GM11168 (cell line): ENCODE measurements around the gene JPH2.
"Not testable (repeated sequence)": the region's sequence is repeated elsewhere in the genome, so short reads cannot be mapped to it uniquely, and the experiment has no call there.

ENCODE experiments used
- in situ Hi-C: fragments of 300-500 bp; cut with MboI; formaldehyde crosslinking; loops from one replicate; pipeline ENCODE4 v1.12.0; 2022; ENCODE audit warnings: low sequenced_read_pairs; ENCODE audit not compliant: unreplicated experiment

Gene JPH2

DNA sequence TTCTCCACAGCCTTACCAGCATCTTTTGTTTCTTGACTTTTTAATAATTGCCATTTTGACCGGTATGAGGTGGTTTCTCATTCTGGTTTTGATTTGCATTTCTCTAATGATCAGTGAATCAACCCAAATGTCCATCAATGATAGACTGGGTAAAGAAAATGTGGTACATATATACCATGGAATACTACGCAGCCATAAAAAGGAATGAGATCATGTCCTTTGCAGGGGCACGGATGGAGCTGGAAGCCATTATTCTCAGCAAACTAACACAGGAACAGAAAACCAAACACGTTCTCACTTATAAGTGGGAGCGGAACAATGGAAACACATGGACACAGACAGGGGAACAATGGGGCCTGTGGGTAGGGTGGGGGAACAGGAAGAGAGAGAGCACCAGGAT lies 4.7 kb upstream of the JPH2 start:
- in situ Hi-C loops, result not testable (repeated sequence)

DNA sequence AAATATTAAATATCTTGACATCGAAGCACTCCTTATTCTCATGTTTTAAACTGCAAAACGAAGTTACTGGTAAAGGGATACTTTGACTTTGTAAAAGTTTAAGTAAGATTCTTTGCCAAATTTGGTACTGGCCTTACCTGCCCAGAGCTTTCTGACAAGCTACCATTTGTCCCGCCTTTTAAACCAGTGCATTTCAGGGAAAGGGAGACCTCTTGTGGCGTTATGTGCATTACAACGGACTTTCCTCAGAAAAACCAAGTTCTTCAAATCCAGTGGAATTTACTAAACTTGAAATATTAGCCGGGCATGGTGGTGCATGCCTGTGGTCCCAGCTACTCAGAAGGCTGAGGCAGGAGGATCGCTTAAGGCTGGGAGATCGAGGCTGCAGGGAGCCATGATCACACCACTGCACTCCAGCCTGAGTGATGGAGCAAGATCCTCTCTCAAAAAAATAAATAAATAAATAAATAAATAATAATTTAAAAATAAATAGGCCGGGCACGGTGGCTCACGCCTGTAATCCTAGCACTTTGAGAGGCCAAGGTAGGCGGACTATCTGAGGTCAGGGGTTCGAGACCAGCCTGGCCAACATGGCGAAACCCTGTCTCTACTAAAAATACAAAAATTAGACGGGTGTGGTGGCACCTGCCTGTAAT lies 3.3 kb upstream of the JPH2 start:
- in situ Hi-C loops, result not testable (repeated sequence)

GRCh38 chr20:44188752-44189151 lies 1.8 kb upstream of the JPH2 start:
- in situ Hi-C loops, result loop anchor here (5.0 kb wide), 1 partner anchor 76 kb away; no protein-coding TSS in a partner anchor

DNA sequence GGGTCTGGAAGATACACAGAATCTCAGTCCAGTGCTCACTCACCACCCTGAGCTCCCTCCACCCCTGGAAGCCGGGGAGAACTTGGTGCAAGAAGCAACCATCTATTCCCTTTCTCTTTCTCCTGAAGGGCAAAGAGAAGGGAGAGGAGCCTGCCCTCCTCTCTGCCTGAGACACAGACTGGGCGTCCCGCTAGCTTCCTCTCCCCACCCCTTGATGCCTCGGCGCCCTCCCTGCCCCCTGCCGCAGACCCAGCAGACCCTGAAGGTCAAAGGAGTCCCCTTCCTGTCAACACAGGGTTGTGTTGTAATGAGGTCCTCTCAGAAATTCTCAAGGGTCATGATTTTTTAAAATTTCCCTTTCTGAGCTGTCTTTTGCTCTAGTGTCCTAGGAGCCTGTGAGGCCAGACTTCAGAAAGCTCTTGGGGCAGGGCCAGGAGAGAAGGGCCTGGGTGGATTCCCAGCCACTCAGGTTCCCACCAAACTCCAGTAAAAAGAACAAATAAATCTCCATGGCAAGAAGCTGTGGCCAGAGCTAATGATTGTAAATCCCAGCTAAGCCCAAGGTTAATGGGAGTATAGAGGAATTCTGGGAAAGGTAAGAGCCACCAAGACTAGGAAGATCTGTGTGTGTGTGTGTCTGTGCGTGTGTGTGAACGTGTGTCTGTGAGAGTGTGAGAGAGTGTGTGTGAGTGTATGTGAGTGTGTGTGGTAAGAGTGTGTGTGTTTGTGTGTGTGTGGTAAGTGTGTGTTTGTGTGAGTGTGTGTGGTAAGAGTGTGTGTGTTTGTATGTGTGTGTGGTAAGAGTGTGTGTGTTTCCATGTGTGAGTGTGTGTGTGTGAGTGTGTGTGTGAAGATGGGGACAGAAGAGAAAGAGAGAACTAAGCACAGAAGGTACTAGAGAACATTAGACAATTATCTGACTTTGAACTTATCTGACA lies 1.1 kb upstream of the JPH2 start:
- in situ Hi-C loops, result loop anchor here (5.0 kb wide), 1 partner anchor 76 kb away; no protein-coding TSS in a partner anchor

DNA sequence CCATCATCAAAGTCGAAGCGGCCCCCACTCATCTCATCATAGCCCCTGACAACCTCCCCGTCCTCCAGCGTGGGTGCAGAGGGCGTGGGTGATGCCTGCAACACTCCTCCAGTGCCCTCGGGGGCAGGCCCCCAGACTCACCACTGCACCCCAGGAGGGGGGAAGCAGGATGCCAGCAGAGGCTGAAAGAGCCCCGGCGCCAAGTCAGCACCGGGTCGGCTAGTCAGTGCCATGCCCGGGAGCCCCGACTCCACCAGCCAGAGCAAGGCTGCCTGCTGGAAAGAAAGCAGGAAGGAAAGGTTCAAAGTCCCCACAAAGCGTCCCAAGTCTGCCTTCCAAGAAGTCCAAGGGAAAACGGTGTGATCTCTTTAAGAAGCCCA lies 324 bp downstream of the JPH2 start:
- in situ Hi-C loops, result loop anchor here (5.0 kb wide), 1 partner anchor 74 kb away; no protein-coding TSS in a partner anchor

DNA sequence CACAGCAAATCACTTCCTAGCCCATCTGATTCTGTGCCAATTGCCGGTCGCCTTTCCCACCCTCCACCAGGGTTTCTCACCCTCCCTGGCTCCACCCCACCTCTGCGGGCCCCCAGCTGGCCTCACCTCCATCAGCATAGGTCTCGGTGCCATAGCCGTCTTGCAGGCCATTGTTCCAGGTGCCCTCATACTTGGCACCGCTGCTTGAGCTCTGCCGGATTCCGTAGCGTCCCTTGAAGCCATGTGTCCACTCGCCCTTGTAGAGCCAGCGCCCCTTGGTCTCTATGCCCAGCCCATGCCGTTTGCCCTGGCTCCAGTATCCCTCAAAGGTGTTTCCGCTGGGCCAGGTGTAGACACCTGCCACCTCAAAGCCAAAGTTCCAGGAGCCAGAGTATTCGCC lies 787 bp downstream of the JPH2 start:
- in situ Hi-C loops, result loop anchor here (5.0 kb wide), 1 partner anchor 74 kb away; no protein-coding TSS in a partner anchor

GRCh38 chr20:44185574-44185973 lies 1.4 kb downstream of the JPH2 start:
- in situ Hi-C loops, result loop anchor here (5.0 kb wide), 1 partner anchor 73 kb away; no protein-coding TSS in a partner anchor

GRCh38 chr20:44183282-44183681 lies 3.7 kb downstream of the JPH2 start:
- in situ Hi-C loops, result no loop called here

DNA sequence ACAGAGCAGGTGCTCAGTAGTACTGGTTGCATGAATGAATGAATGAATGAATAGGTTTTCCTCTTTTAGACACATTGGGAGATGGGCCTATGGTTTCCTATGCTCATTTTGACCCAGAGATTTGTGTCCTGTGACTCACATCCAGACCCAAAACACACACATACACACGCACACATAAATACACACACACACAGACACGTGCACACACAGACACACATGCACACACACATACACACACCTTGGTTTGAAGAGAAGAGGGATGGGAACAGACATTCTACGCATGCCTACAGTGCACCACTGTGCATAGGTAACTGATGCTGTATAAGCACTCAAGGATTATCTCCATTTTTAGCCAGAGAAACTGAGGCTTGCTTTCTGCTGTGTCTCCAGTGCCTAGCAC lies 4.1 kb downstream of the JPH2 start:
- in situ Hi-C loops, result no loop called here

GRCh38 chr20:44182135-44182765 lies 4.7 kb downstream of the JPH2 start:
- in situ Hi-C loops, result no loop called here

GRCh38 chr20:44181611-44182010 lies 5.4 kb downstream of the JPH2 start:
- in situ Hi-C loops, result no loop called here

DNA sequence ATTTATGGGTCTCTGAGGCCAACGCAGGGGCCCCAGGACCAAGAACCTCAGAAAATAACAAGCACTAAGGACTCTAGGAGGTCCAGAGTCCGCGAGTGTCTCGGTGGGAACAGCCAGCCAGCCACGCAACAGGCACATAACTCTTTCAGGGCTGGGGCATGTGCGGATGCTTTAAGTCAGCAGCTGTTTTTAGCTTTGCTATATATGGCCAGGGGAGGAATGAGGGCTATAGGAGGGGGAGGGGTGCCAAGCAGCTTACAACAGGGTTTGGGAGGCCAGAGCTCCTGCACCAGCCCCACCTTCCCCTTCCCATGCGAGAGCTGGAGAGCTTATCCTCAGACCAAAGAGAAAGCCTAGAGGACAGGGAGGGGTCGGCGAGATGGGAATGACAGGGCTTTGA lies 6.2 kb downstream of the JPH2 start:
- in situ Hi-C loops, result no loop called here

DNA sequence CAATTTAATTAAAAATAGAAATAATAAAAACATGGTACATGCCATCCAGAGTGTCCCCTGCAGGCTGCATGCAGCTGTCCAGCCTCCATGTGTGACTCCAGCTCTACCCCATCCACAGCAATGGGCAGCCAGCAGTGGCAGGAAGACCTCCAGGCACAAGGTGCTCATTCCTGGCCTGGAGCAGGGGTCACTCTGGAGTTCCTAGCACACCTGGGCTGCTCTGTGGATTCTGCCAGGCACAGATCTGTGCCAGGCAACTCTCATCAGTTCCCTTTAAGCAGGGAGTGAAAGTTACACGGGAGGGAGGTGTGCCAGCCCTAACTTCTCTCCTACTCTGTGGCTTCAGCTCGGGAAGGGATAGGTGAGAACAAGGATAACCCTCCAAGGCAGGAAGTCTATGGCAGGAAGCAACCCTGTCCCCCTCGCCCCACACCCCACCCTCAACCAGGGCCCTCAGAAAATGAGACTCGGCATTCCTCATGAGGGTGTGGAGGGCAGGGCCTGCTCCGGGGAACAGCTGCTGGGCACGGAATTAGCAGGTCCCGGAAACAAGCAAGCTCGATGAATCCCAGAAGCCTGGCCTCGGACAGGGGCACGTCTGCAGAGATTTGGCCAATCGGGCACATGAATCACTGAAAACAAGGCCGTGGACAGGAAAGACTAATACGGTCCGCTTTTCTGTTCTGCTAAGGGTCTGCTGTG lies 10.0 kb downstream of the JPH2 start:
- in situ Hi-C loops, result no loop called here

DNA sequence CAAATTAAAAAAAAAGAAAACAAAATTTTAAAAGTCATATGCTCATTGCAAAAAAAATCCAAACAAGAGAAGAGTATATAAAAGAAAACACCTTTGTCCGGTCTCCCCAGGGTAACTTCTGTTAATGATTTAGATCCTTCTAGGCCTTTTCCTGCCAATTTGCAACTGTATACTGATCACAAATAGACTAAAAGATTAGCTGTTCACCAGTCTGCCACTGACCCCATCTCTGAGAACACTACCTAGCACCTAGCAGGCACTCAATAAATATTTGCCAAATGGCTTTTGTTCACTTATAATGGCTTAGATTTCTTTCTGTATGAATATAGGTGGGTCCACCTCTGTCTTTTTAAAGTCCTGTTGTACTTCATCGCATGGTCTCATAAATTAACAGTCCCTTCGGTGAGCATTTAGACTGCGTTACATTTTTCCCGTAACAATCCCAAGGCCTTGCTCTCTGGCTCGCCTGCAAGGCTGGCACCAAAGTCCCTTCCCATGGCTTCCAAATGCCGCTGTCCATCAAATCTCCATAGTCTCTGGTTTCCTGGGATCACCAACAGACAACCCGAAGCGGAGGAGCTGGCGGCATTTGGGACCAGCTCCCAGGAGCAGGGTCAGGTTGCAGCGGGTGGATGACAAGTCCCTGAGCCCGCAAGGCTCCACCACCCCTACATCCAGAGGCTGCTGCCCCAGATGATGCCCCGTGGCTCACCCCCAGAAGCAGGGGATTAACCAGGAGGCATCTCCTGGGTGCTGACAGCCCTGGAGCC lies 11.8 kb downstream of the JPH2 start:
- in situ Hi-C loops, result no loop called here

DNA sequence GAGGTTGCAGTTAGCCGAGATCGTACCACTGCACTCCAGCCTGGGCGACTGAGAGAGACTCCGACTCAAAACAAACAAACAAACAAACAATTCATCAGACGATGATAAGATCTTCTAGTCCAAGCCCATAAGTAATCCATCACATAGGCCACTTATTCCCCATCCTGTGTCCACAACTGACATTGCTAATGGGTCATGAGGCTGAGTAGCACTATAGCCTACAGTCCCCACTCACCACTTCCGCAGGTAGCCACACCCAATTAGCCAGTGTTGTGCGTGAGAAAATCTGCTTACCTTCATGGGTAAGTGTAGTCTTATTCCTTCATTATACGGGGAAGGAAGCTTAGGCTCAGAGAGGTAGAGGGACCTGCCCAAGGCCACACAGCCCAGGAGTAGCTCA lies 13.1 kb downstream of the JPH2 start:
- in situ Hi-C loops, result no loop called here

GRCh38 chr20:44173116-44173515 lies 13.9 kb downstream of the JPH2 start:
- in situ Hi-C loops, result no loop called here

- in situ Hi-C loops, result no loop called here
These were observed 14.4 kb downstream of the JPH2 start for GRCh38 chr20:44172572-44172950.

DNA sequence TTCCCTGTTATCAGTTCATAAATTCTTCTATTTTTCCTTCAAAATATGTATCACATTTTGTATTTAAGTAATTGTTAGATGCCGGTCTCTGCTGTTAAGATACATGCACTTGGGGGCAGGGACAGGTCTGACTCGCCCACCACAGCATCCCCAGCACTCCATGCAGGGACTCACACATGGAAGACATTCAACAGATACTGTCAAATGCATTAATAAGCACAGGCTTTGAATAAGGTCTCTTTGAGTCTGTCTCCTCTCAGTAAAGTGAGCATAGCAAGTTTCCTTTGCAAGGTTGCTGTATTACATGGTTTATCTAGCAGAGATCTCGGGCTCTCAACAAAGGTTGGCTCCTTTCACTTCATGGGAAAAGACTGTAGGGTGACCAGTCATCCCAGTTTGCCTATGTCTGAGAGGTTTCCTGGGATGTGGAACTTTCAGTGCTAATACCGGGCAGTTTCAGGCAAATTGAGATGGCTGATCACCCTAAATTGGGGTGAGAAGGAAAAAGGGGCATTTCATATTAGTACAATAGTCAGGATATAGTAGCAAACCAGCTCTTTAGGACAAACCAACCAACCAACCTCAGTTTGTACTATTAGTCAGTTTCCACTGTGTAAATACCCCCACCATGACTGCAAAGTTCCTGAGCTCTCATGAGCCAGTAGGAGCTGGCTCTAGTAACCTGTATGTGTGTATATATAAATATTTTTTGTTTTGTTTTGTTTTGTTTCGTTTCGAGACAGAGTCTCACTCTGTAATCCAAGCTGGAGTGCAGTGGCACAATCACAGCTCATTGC lies 15.0 kb downstream of the JPH2 start:
- in situ Hi-C loops, result no loop called here
